ENCODE data around the gene STAMBPL1.

- no peak for TF ChIP-seq POLR2A (IDR thresholded peaks at IDR 0.05)
- no peak for TF ChIP-seq CTCF (IDR thresholded peaks at IDR 0.05)
- no peak for TF ChIP-seq POLR2AphosphoS5 (IDR thresholded peaks at IDR 0.05)
- TF ChIP-seq EP300 (IDR thresholded peaks at IDR 0.05): no peak
Observed at GRCh38 chr10:88960802-88961201, 80.8 kb downstream of the STAMBPL1 start.
